Spleen (tissue), 11 donors: ENCODE measurements around the gene DTNBP1. TPM values are rescaled to one million over a fixed set of nuclear protein-coding genes. Genes with fewer than 3 reads are reported as not detected.
A peak's percentile ranks its signal among the peaks of the same experiment; 100 is the strongest.

Source experiments
- DNase-seq: peaks from one replicate; pipeline ENCODE4 v3.0.0-alpha.2; 2020
- H3K27ac ChIP-seq, 8 donors: fragments of 200-600 bp; sonication (generic) in 7 of 8; 1 replicate in 4 of 8; 2 replicates in 4 of 8; pipeline versions ENCODE4 v1.5.0 to v1.8.0; 2016 to 2021; ENCODE audit warnings: inconsistent platforms in 4 of 8, mild to moderate bottlenecking in 4 of 8, moderate library complexity in 1 of 8
- H3K27me3 ChIP-seq, 7 donors: fragments of 200-600 bp; sonication (generic) in 6 of 7; replicated peaks in 1 of 7; 1 replicate in 4 of 7; 2 replicates in 3 of 7; pipeline versions ENCODE4 v1.5.0 to v1.8.0; 2016 to 2021; ENCODE audit warnings: inconsistent platforms in 3 of 7, mild to moderate bottlenecking in 1 of 7
- H3K36me3 ChIP-seq, 6 donors: fragments of 200-600 bp; sonication (generic) in 5 of 6; 1 replicate in 4 of 6; 2 replicates in 2 of 6; pipeline versions ENCODE4 v1.5.0 to v1.8.0; 2016 to 2021; ENCODE audit warnings: inconsistent platforms in 2 of 6
- H3K4me1 ChIP-seq, 6 donors: fragments of 200-600 bp; sonication (generic) in 5 of 6; 1 replicate in 3 of 6; 2 replicates in 3 of 6; pipeline versions ENCODE4 v1.5.0 to v1.8.0; 2016 to 2021; ENCODE audit warnings: inconsistent platforms in 3 of 6
- H3K4me3 ChIP-seq, 8 donors: fragments of 200-600 bp; sonication (generic) in 7 of 8; 1 replicate in 4 of 8; 2 replicates in 4 of 8; pipeline versions ENCODE4 v1.5.0 to v1.8.0; 2016 to 2021; ENCODE audit warnings: inconsistent platforms in 4 of 8, mild to moderate bottlenecking in 4 of 8, moderate library complexity in 2 of 8
- H3K9me3 ChIP-seq, 8 donors: fragments of 200-600 bp; sonication (generic) in 7 of 8; 1 replicate in 4 of 8; 2 replicates in 4 of 8; pipeline versions ENCODE4 v1.5.0 to v1.8.0; 2016 to 2021; ENCODE audit warnings: inconsistent platforms in 4 of 8
- POLR2A ChIP-seq, 3 donors: fragments of 450-650 bp; IDR thresholded peaks; one replicate each; pipeline ENCODE4 v1.5.1; 2017; ENCODE audit warnings: antibody characterized with exemption in 3 of 3, mild to moderate bottlenecking in 1 of 3
- POLR2AphosphoS5 ChIP-seq, 3 donors: sonication (generic); formaldehyde crosslinking; IDR thresholded peaks; one replicate each; pipeline ENCODE4 v1.5.1; 2017; ENCODE audit warnings: antibody characterized with exemption in 3 of 3
- WGBS, 5 donors: extraction: QIAGEN DNeasy Blood & Tissue Kit in 3 of 5; methylation state at CpG; one replicate each; pipeline versions ENCODE4 v1.1.5 to v1.1.7; 2013 to 2018; 5-methylcytosine and 5-hydroxymethylcytosine counted together
- intact Hi-C: fragments of 100-400 bp; cut with DNase I; formaldehyde crosslinking; loops from one replicate; pipeline ENCODE4 v1.15.0; 2023; ENCODE audit warnings: low total_unique reads
- polyA plus RNA-seq, 3 donors: library from polyadenylated mRNA; stranded (reverse); fragments of 200-250 nt; gene quantifications; one replicate each; pipeline ENCODE4 v1.2.1, GENCODE V29; 2013
- total RNA-seq, 7 donors: library from RNA; depleted of rRNA in 3 of 7; stranded (reverse); fragments of >200 nt in 3 of 7; fragmentation: NEBNext Ultra II Directional in 4 of 7; extraction: Animal tissue kit (Norgen Biotek cat#: 25700) in 4 of 7; gene quantifications; one replicate each; pipeline versions ENCODE4 v1.1.0 to v1.2.1, GENCODE V29; 2016 to 2021
- TF ChIP-seq, protein P1 (sequence below), 11 experiments: fragments of 200-600 bp in 7 of 11; fragments of 450-650 bp in 4 of 11; sonication (generic) in 4 of 11; IDR thresholded peaks in 8 of 11; conservative IDR thresholded peaks in 3 of 11; 1 replicate in 7 of 11; 2 replicates in 4 of 11; pipeline versions ENCODE4 v1.4.0 to v1.8.0; 2016 to 2021; ENCODE audit warnings: antibody characterized with exemption in 11 of 11, inconsistent platforms in 4 of 11, mild to moderate bottlenecking in 1 of 11
- donor health status: healthy with polysubstance abuse.
- donor health status: DM: no; HTN: no; CAD: no; lungs with moderate emphysema.
- donor health status: DM: no; HTN: no; CAD: no.
- donor health status: Bipolar disorder and iron deficiency.
- donor health status: healthy.
- donor health status: DM: no; HTN: no; CAD: no.
- donor health status: DM: yes; HTN: yes; CAD: no.

Gene DTNBP1
- total and polyA plus RNA-seq, 10 donors = 14.2 to 42.2 (median 32.3) TPM

DNA sequence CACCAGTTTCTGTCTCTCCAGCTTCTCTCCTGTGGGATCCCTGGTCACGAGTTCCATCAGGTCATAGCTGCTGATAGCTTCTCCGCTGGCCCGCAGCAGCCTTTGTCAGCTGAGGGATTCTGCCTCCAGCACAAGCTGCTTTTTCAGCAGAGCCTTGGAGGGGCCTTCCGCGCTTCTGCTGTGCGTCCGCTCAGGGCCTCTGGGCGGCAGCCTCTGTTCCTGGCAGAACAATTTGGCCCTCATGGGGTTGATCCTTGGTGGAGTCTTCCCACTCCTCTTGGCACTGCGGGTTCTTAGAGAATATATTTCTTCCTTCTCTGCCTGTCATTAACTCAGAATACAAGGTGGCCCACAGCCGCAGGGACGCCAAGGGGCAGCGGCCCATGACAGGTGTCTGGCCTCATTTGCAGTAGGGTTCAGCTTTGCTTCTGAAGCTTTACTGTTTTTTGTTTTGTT is 158.8 kb downstream of the DTNBP1 start:
- Histone ChIP-seq H3K27ac (peak overlapping the region in 6 of 8 donors; percentile 18 to 57 (median 49)), H3K4me3 (no peak overlapping the region), H3K36me3 (peaks cover 4 to 100% (median 54%) of the 10 kb centered on the region in 6 donors), H3K27me3 (no peaks in the 10 kb centered on the region), H3K4me1 (peaks cover 0 to 67% (median 15%) of the 10 kb centered on the region in 6 donors), H3K9me3 (no peaks in the 10 kb centered on the region)
- 90 to 94% (median 91%) methylated on average over 12 of the region's 12 CpGs for WGBS, 5 donors
- no peak for TF ChIP-seq POLR2A (IDR thresholded peaks at IDR 0.05)
- TF ChIP-seq POLR2AphosphoS5 (IDR thresholded peaks at IDR 0.05) = peak in 1 of 3 donors; percentile 15
- TF ChIP-seq, protein P1, sequence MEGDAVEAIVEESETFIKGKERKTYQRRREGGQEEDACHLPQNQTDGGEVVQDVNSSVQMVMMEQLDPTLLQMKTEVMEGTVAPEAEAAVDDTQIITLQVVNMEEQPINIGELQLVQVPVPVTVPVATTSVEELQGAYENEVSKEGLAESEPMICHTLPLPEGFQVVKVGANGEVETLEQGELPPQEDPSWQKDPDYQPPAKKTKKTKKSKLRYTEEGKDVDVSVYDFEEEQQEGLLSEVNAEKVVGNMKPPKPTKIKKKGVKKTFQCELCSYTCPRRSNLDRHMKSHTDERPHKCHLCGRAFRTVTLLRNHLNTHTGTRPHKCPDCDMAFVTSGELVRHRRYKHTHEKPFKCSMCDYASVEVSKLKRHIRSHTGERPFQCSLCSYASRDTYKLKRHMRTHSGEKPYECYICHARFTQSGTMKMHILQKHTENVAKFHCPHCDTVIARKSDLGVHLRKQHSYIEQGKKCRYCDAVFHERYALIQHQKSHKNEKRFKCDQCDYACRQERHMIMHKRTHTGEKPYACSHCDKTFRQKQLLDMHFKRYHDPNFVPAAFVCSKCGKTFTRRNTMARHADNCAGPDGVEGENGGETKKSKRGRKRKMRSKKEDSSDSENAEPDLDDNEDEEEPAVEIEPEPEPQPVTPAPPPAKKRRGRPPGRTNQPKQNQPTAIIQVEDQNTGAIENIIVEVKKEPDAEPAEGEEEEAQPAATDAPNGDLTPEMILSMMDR (IDR thresholded peaks at IDR 0.05 in 8 of 11, conservative IDR thresholded peaks at IDR 0.05 in 3 of 11) = no peak
- peak; percentile 47 for DNase-seq
- intact Hi-C loops = no loop called here

DNA sequence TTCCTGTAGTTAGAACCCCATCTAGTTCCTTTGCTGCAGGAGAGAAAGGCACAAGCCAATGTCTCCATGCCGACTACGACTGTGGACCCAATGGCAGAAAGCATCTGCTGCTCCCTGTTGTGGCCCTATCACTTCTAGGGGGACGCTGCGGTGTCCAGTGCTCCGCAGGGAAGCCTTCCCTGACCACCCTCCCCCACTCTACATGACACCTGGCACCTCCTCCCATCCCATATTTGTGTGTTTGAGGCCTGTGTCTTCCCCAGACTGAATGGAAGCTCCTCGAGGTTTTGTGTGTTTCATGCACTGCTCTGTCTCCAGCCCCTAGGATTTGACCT is 159.5 kb downstream of the DTNBP1 start:
- TF ChIP-seq, protein P1 (IDR thresholded peaks at IDR 0.05 in 8 of 11, conservative IDR thresholded peaks at IDR 0.05 in 3 of 11) = no peak
- no peak for TF ChIP-seq POLR2A (IDR thresholded peaks at IDR 0.05)
- TF ChIP-seq POLR2AphosphoS5 (IDR thresholded peaks at IDR 0.05) = no peak
- DNase-seq = peak; percentile 20
- Histone ChIP-seq H3K4me3 (no peak overlapping the region), H3K36me3 (peaks cover 4 to 100% (median 56%) of the 10 kb centered on the region in 6 donors), H3K27me3 (no peaks in the 10 kb centered on the region), H3K27ac (peak overlapping the region in 2 of 8 donors; percentile 2 to 24), H3K9me3 (no peaks in the 10 kb centered on the region), H3K4me1 (peaks cover 0 to 59% (median 15%) of the 10 kb centered on the region in 6 donors)
- WGBS, 5 donors = 89 to 97% (median 94%) methylated on average over 6 of the region's 6 CpGs
- intact Hi-C loops = no loop called here

DNA sequence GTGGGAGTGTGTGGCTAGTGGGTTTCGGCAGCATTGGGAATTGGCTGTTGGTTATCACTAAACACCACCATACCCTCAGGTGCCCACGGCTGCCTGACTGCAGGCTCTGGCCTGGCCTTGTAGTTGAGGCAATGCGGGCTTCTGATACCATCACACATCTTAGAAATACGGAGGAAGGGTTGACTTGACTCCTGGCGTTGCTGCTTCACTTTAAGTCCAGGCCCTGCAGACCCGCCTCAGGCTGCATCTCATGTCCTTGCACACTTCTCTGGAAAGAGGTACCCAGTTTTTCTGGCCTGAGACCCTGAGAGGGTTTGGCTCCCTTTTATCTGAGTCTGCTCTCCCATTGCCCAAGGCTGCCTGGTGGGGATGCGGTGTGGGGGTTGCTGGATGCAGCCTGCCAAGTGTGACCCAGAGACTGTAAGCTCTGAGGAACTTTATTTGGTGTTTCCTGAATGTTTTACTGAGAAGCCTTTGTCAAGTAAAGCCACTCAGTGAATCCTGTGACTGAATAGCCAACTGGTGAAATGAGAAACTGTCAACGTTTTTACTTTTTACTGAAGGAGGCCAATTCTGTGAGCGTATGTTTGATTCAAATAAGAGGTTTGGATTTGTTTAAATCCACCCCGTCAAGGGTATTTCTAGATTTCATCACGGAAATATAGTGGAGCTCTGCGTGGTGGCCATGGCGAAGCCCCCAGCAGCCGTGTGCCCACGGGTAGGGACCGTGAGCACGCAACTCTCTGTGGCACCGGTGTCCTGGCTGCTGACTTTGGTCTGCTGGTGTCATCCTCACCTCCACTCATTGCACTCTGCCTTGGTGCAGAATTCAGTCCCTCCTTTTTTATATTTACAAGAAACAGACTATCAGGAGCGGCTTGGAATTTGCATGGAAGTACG is 160.1 kb downstream of the DTNBP1 start:
- intact Hi-C loops = no loop called here

More for the DNA sequence above, 160.1 kb downstream of the DTNBP1 start:
- no peak for TF ChIP-seq POLR2A (IDR thresholded peaks at IDR 0.05)
- no peak for TF ChIP-seq POLR2AphosphoS5 (IDR thresholded peaks at IDR 0.05)
- TF ChIP-seq, protein P1 (IDR thresholded peaks at IDR 0.05 in 8 of 11, conservative IDR thresholded peaks at IDR 0.05 in 3 of 11) = no peak
- WGBS, 5 donors = 79 to 88% (median 87%) methylated on average over 20 of the region's 20 CpGs
- H3K27me3 ChIP-seq = no peaks in the 10 kb centered on the region
- H3K4me3 ChIP-seq = no peak overlapping the region
- H3K27ac ChIP-seq = peak overlapping the region in 5 of 8 donors; percentile 5 to 48 (median 24)
- H3K36me3 ChIP-seq = peaks cover 4 to 100% (median 52%) of the 10 kb centered on the region in 6 donors
- peaks cover 0 to 53% (median 15%) of the 10 kb centered on the region in 6 donors for H3K4me1 ChIP-seq
- no peaks in the 10 kb centered on the region for H3K9me3 ChIP-seq
- peak; percentile 39 for DNase-seq
